HCT116 (cell line): ENCODE data around the gene ZRANB1.

ENCODE experiments used
- CTCF ChIP-seq, 3 experiments: fragments of 200-600 bp in 1 of 3; sonication (generic) in 1 of 3; IDR thresholded peaks in 2 of 3; conservative IDR thresholded peaks in 1 of 3; 2 replicates each; pipeline ENCODE4 v1.5.1; 2012 to 2017; ENCODE audit warnings: low read depth in 2 of 3, low read length in 2 of 3, antibody characterized with exemption in 1 of 3, borderline replicate concordance in 1 of 3, control low read depth in 1 of 3, mild to moderate bottlenecking in 1 of 3, mixed read lengths in 1 of 3, mixed run types in 1 of 3, moderate library complexity in 1 of 3; ENCODE audit not compliant: insufficient read depth in 1 of 3
- EZH2phosphoT487 ChIP-seq: fragments of 200-600 bp; IDR thresholded peaks from 2 replicates; pipeline ENCODE4 v1.6.1; 2018; ENCODE audit warnings: antibody characterized with exemption, borderline replicate concordance
- POLR2A ChIP-seq: IDR thresholded peaks from 2 replicates; pipeline ENCODE4 v1.7.0; 2011; ENCODE audit warnings: borderline replicate concordance; ENCODE audit not compliant: insufficient read depth, insufficient read length; ENCODE audit errors: extremely low read depth
- POLR2AphosphoS5 ChIP-seq: IDR thresholded peaks from 2 replicates; pipeline ENCODE4 v1.6.1; 2011; ENCODE audit warnings: mild to moderate bottlenecking, low read depth, low read length, moderate library complexity
- RAD21 ChIP-seq: IDR thresholded peaks from 2 replicates; pipeline ENCODE4 v1.6.1; 2012; ENCODE audit warnings: low read depth, mild to moderate bottlenecking
- REST ChIP-seq: IDR thresholded peaks from 2 replicates; pipeline ENCODE4 v1.6.1; 2012; ENCODE audit warnings: low read depth
- TCF7L2 ChIP-seq: IDR thresholded peaks from 2 replicates; pipeline ENCODE4 v1.7.0; 2011; ENCODE audit warnings: borderline replicate concordance, inconsistent platforms; ENCODE audit not compliant: insufficient read depth, insufficient read length; ENCODE audit errors: extremely low read depth

- no peak for TF ChIP-seq CTCF (IDR thresholded peaks at IDR 0.05 in 2 of 3, conservative IDR thresholded peaks at IDR 0.05 in 1 of 3; ENCODE audit: borderline replicate concordance in 1 of 3, insufficient read depth in 1 of 3, low read depth in 2 of 3, low read length in 2 of 3)
- no peak for TF ChIP-seq TCF7L2
- no peak for TF ChIP-seq EZH2phosphoT487
- TF ChIP-seq REST, result no peak
- TF ChIP-seq RAD21, result no peak
- no peak for TF ChIP-seq POLR2A
- no peak for TF ChIP-seq POLR2AphosphoS5
Measured at GRCh38 chr10:124911124-124912067, 30.5 kb upstream of the ZRANB1 start.
